ENCODE measurements around the gene AGMAT. TPM values are rescaled to one million over a fixed set of nuclear protein-coding genes. Genes with fewer than 3 reads are reported as not detected.

The AGMAT gene
- total RNA-seq, 1 donor from 2014 or later, result 18.3 TPM

GRCh38 chr1:15616373-15617172 lies 31.7 kb upstream of the AGMAT start:
- intact Hi-C loops (cut with micrococcal nuclease), result loop anchor here (1.0 to 10.0 kb wide), 9 partner anchors 13 to 748 kb away; partner anchors contain the start of genes CASP9, SZRD1 and ZBTB17

GRCh38 chr1:15610167-15610566 lies 25.3 kb upstream of the AGMAT start:
- intact Hi-C loops (cut with micrococcal nuclease), result loop anchor here (10.0 kb wide), 2 partner anchors 445 to 755 kb away; partner anchors contain the start of gene SZRD1

DNA sequence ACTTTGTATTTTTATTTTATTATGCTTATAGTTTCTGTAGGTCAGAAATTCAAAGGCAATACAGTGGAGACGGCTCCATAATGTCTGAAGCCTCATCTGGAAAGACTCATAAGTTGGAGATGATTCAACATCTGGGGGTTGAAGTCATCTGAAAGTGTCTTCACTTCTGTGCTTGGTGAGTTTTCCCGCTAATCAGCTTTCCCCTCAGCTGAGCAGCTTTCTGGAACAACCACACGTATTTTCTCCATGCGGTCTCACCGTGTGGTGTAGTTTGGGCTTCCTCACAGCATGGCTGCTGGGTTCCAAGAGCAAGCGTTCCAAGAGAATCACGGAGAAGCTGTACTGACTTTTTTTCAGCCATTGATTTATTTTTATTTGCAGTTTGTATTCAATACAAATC lies 24.8 kb upstream of the AGMAT start:
- intact Hi-C loops (cut with micrococcal nuclease), result loop anchor here (10.0 kb wide), 2 partner anchors 445 to 755 kb away; partner anchors contain the start of gene SZRD1

DNA sequence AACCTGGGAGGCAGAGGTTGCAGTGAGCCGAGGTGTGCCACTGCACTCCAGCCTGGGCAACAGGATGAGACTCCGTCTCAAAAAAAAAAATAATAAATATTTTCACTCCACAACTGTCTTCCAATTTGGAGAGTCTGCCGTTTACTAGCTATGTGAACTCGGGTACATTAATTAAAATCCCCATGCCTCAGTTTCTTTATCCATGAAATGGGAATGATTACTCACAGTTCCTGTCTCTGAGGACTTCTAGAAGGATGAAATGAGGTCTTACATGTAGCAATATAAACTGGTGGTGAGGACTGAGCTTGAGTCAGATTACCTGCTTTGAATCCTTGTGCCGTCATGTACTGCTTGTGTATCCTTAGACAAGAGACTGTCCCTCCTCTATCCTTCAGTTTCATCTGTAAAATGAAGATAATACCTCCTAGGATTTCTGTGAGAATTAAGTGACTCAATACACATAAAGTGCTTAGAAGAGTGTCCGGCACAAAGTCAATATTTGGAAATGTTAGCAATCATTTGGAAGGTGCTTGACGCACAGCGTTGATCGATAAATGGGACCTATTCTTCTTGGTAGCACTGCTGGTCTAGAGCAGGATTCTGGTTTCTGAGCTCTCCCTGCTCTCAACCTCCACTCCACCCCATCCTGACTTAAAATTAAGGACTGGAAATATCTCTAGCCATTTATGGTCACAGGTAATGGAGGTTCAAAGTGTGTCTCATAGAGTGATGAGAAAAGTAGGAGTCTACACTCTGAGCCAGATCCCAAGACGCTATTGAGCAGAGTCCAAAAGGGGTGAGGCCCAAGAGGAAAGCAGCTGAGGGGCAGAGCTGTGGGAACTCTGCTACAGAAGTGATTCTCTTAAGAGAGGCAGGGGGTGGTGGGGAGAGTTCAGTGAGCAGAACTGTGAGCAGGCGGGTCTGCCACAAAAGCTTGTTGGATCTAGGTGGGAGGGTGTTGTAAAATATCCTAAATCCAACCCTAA lies 20.8 kb upstream of the AGMAT start:
- intact Hi-C loops (cut with micrococcal nuclease), result loop anchor here (2.0 kb wide), 1 partner anchor 21 kb away; the partner anchor contains the start of gene AGMAT

GRCh38 chr1:15604400-15604799 lies 19.5 kb upstream of the AGMAT start:
- intact Hi-C loops (cut with micrococcal nuclease), result loop anchor here (2.0 kb wide), 1 partner anchor 20 kb away; the partner anchor contains the start of gene AGMAT

DNA sequence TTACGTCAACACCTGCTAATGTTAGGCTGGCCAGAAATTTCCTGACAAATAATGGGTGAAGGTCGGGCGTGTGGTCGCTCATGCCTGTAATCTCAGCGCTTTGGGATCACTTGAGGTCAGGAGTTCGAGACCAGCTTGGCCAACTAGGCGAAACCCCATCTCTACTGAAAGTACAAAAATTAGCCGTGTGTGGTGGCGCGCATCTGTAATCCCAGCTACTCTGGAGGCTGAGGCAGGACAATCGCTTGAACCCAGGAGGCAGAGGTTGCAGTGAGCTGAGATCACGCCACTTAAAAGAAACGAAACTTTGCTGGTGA lies 19.1 kb upstream of the AGMAT start:
- intact Hi-C loops (cut with micrococcal nuclease), result loop anchor here (1.0 to 2.0 kb wide), 5 partner anchors 13 to 229 kb away; partner anchors contain the start of genes AGMAT, DDI2 and DNAJC16

- intact Hi-C loops (cut with micrococcal nuclease), result loop anchor here (1.0 kb wide), 4 partner anchors 14 to 230 kb away; partner anchors contain the start of genes DDI2 and DNAJC16
Observed at GRCh38 chr1:15603050-15603965, 18.5 kb upstream of the AGMAT start.

DNA sequence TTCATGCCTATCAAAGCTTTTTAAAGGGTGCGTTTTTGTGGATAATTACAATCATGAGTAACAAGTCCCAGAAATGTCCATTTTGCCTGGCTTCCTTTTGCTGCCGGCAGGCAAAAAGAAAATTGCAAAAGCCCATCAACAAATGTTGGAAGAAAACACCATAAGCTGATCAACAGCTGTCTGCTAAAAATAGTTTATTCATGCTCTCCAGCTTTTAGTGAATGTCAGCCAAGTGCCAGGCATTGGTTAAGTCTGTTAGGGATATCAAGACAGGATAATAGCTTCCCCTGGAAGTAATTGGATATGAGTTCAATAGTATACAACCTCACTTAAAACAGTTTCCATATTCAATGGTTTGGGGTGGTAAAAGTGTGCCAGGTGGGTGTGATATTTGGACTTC lies 13.6 kb upstream of the AGMAT start:
- intact Hi-C loops (cut with micrococcal nuclease), result no loop called here

DNA sequence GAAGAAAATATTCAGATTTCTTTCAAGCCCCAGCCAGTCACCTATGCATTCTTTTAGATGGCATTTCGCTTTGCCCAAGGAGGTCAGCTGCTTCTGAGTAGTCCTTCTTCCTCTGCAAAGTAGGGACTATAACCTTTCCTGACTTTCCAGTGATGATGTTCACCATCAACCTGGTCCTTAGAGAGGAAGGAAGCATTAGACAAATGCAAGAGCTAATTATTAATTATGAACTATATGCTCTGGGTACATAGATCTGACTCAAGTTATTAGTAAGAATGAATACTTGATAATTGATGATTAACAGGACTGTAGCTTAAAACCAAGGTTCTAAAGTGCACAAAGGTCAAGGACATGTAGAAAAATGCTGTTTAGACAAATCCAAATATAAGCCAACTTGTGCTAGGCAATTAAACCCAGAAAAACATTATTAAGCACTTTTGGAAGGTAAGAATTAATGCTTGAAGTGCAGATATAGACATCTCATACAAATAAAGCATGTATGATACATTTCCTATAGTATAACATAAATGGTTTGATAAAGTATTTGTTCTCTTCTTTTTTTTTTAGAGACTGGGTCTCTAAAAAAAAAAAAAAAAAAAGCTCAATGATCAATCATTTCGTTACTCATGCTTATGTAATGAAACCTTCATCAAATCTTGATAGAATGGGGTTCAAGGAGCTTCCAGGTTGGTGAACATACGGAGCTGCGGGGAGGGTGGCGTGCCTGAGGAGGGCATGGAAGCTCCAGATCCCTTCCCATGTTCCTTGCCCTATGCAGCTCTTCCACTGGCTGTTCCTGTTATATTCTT lies 11.2 kb upstream of the AGMAT start:
- intact Hi-C loops (cut with micrococcal nuclease), result loop anchor here (1.0 kb wide), 2 partner anchors 21 to 145 kb away; partner anchors contain the start of gene DDI2

GRCh38 chr1:15592285-15592684 lies 7.4 kb upstream of the AGMAT start:
- intact Hi-C loops (cut with micrococcal nuclease), result no loop called here

DNA sequence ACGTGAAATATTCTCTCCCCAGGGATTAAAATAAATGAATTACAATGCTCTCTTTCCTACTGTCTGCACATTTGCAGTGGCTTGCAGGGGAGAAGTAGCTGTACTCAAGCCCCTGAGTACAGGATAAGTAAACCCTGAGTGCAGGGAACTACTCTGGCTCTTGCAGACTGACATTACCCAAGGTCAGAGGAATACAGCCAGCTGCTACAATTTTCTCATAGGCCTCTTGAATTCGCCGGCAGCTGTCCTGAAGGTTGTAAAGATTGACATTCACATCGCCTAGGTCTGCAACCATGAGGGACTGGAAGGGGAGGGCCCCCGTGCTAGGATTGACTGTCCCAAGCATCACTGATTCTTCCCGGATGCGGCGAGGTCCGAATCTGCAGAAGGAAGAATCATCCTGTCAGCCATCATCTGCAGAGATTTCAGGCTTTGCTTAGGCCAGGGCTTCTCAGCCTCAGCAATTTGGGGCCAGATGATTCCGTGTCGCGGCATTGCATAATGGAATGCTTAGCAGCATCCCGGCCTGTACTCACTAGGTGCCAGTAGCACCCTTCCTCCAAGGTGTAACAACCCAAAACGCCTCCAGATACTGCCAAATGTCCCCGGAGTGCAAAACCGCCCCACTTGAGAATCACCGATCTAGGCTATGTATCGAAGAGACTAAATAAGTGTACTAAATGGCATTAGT lies 1.7 kb downstream of the AGMAT start:
- intact Hi-C loops (cut with micrococcal nuclease), result no loop called here

DNA sequence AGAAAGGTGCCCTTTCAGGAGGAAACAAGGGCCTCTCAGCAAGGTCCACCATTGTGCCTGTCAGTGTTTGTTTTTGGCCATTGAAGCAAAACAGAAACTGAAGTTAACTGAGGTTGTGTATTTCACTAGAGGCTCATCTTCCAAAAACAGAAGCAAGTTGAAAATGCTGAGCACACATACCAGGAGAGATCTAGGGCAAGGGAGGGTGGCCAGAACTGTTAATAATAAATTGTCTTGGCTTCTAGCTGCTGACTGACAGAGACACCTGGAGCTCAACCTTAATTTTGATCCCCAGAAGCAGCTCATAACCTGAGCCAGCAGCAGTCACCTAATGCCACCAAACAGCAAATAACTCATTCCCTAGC lies 5.2 kb downstream of the AGMAT start:
- intact Hi-C loops (cut with micrococcal nuclease), result loop anchor here (1.0 to 2.0 kb wide), 3 partner anchors 38 to 118 kb away; partner anchors contain the start of genes DDI2 and DNAJC16

- intact Hi-C loops (cut with micrococcal nuclease), result loop anchor here (1.0 to 2.0 kb wide), 3 partner anchors 38 to 118 kb away; partner anchors contain the start of genes DDI2 and DNAJC16
Observed at GRCh38 chr1:15578921-15579682, 5.7 kb downstream of the AGMAT start.

DNA sequence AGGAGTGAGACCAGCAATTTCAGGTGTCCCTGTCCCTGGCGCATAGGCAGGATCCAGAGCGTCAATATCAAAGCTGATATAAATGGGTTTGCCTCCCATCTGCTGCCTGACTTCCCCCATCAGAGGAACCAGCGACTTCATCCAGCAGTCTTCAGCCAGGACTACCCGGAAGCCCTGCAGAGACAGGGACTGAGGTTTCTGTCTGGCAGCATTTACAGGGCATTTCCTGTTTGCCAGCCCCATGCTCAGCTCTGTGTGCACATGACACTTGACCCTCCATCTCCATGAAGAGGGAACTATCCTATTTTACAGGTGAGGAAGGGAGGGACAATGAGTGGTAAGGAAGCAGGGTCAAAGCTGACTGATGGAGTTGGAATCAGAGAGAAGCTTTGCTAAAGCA lies 7.2 kb downstream of the AGMAT start:
- intact Hi-C loops (cut with micrococcal nuclease), result loop anchor here (2.0 kb wide), 1 partner anchor 51 kb away; the partner anchor contains the start of gene DNAJC16

GRCh38 chr1:15575549-15576150 lies 9.2 kb downstream of the AGMAT start:
- intact Hi-C loops (cut with micrococcal nuclease), result no loop called here

DNA sequence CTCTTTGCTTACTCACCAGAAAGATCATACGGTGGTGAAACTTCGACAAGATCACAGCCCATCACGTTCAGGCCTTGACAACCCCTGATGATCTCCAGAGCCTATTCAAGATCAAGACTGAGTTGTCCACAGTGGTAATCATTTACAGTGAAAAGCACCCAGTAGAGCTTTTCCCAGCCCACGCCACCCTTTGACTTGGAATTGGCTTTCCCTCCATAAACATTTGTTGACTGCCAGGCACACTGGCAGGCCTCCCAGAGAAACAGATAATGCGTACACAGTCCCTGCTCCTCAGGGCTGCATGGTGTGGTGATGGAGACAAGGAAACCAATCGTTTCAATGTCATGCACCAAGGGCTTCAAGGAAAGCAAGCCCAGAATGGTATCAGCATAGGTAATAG lies 10.1 kb downstream of the AGMAT start:
- intact Hi-C loops (cut with micrococcal nuclease), result no loop called here

GRCh38 chr1:15573477-15573876 lies 11.4 kb downstream of the AGMAT start:
- intact Hi-C loops (cut with micrococcal nuclease), result no loop called here

DNA sequence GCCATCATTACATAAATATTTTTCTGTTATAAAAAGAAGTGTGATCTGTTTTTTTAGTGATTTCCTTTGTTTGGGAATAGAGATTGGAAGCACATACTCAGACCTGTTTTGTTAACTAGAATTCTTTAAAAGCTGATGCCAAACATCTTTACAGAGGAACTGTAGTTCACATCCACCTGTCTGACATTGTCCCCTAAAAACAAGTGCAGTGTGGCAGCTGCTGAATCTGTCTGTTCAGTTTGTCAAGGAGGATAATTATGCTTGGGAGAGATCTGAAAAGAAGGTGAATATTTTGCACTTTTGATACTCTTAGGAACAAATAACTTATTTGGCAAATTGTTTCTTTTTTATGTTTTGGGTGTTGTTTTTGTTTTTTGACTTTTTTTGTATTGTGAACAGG lies 13.6 kb downstream of the AGMAT start:
- intact Hi-C loops (cut with micrococcal nuclease), result no loop called here

Data from T-helper 1 cell treated with Interleukin-12 subunit alpha and Interleukin-12 subunit beta and Interleukin-4 antibody, amounts not matched to agents 30 ng/mL and 1 ng/mL, for 36 hours (primary cell).